BJ (cell line): ENCODE measurements around the gene MPC1. TPM values are rescaled to one million over a fixed set of nuclear protein-coding genes. Genes with fewer than 3 reads are reported as not detected.

Experiments used
- CTCF ChIA-PET: fragments of 350-600 bp; formaldehyde crosslinking; extraction: SDS; loops from one replicate; lab custom pipeline; 2021; ENCODE audit warnings: antibody characterized with exemption, inconsistent platforms; lab: Yijun Ruan, JAX
- POLR2A ChIA-PET: fragments of 300-600 bp; sonication (Branson Sonifier 250); formaldehyde crosslinking; extraction: SDS; loops from one replicate; lab custom pipeline; 2021; ENCODE audit warnings: antibody characterized with exemption; lab: Charles Lee
- DNase-seq: peaks from one replicate; pipeline ENCODE4 v3.0.0-alpha.2; 2011; ENCODE audit warnings: low read depth
- H3K27me3 ChIP-seq: 2 replicates; pipeline ENCODE4 v1.6.0; 2011; ENCODE audit warnings: low read length; ENCODE audit not compliant: control insufficient read depth, insufficient read depth
- H3K36me3 ChIP-seq: 2 replicates; pipeline ENCODE4 v1.5.1; 2011; ENCODE audit warnings: low read length; ENCODE audit not compliant: control insufficient read depth, insufficient read depth
- H3K4me3 ChIP-seq: 2 replicates; pipeline ENCODE4 v1.5.1; 2011; ENCODE audit warnings: low read depth, mild to moderate bottlenecking, control low read depth, low read length
- polyA plus RNA-seq: library from polyadenylated mRNA; depleted of rRNA; stranded (reverse); fragments of >200 nt; gene quantifications from 2 replicates; pipeline ENCODE4 v1.2.3, GENCODE V29; 2011
- TF ChIP-seq, protein P1 (sequence below): IDR thresholded peaks from 2 replicates; pipeline ENCODE4 v1.5.1; 2011; ENCODE audit warnings: low read depth, mild to moderate bottlenecking, control low read depth, inconsistent platforms, low read length, moderate library complexity; ENCODE audit not compliant: insufficient read depth

The MPC1 gene
- polyA plus RNA-seq, 1 experiment, result 19.2 TPM

DNA sequence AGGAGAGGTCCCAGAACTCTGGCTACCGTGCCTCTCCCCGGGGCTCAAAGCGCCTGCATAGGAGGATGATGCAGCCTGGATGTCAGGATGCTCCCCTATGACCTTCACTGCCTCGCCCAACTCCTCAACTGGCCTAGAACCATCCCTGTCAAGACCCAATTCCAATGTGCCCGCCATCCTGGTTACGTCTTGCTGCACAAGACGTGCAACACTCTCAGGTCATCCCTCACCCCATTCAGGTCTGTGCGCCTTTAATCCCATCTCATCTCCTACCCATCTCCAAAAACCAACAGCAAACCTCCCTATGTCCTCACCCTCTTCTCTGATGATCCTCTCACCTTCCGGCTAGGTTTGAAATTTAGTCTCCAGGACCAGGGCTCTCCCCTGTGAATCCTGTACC lies 43.9 kb downstream of the MPC1 start:
- Histone ChIP-seq H3K4me3 (no peak overlapping the region), H3K27me3 (no peaks in the 10 kb centered on the region), H3K36me3 (peaks cover 8% of the 10 kb centered on the region)
- POLR2A ChIA-PET, result no interaction called here
- no peak for DNase-seq
- TF ChIP-seq, protein P1, sequence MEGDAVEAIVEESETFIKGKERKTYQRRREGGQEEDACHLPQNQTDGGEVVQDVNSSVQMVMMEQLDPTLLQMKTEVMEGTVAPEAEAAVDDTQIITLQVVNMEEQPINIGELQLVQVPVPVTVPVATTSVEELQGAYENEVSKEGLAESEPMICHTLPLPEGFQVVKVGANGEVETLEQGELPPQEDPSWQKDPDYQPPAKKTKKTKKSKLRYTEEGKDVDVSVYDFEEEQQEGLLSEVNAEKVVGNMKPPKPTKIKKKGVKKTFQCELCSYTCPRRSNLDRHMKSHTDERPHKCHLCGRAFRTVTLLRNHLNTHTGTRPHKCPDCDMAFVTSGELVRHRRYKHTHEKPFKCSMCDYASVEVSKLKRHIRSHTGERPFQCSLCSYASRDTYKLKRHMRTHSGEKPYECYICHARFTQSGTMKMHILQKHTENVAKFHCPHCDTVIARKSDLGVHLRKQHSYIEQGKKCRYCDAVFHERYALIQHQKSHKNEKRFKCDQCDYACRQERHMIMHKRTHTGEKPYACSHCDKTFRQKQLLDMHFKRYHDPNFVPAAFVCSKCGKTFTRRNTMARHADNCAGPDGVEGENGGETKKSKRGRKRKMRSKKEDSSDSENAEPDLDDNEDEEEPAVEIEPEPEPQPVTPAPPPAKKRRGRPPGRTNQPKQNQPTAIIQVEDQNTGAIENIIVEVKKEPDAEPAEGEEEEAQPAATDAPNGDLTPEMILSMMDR, result no peak
- CTCF ChIA-PET, result no interaction called here

DNA sequence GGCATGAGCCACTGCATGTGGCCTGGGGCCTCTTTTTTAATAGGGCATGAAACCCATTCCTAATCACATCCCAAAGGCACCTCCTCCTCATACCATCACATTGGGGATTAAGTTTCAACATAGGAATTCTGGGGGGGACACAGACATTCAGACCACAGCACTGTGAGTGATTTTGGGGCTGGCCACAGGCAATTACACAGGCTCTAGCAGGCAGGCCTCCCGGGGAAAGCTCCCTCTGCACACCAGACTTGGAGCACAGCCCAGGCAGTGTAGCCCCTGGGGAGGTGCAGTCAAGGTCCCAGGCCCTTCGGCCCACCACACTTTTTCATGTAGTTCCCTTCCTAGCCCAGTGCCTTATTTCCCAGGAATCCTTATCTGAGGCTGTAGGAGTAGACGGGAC lies 45.9 kb downstream of the MPC1 start:
- no peaks in the 10 kb centered on the region for H3K27me3 ChIP-seq
- ChIA-PET CTCF (interaction anchor here (0.8 to 1.7 kb wide), 2 partner anchors 10 to 24 kb away, joined by 3 read pairs; no protein-coding TSS in a partner anchor), POLR2A (no interaction called here)
- TF ChIP-seq, protein P1, result no peak
- peaks cover 8% of the 10 kb centered on the region for H3K36me3 ChIP-seq
- DNase-seq, result no peak
- no peak overlapping the region for H3K4me3 ChIP-seq

DNA sequence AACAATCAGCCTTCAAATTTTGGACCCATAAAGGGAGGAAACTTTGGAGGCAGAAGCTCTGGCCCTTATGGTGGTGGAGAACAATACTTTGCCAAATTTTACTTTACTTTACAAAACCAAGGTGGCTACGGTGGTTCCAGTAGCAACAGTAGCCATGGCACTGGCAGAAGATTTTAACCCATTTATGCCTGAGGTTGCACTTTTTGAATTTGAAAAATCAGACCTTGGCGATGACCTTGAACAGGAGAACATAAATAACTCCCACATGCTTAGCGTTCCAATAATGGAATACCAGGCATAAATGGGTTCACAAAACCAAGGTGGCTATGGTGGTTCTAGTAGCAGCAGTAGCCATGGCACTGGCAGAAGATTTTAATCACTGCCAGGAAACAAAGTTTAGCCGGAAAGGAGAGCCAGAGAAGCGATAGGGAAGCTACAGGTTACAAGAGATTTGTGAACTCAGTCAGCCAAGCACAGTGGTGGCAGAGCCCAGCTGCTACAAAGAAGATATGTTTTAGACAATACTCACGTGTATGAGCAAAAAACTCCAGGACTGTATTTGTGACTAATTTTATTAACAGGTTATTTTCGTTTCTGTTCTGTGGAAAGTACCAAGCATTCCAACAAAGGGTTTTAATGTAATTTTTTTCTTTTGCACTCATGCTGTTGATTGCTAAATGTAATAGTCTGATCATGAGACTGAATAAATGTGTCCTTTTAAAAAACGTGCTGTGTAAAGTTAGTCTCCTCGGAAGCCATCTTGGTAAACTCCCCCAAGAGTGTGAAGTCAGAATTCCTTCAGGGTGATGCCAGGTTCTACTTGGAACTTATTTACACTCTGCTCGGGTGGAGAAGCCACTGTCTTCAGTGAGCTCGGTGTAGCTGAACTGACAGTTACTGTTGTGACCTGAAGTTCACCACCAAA lies 47.1 kb downstream of the MPC1 start:
- Histone ChIP-seq H3K27me3 (no peaks in the 10 kb centered on the region), H3K4me3 (no peak overlapping the region), H3K36me3 (peaks cover 8% of the 10 kb centered on the region)
- no peak for DNase-seq
- ChIA-PET POLR2A (no interaction called here), CTCF (interaction anchor here (1.7 kb wide), 1 partner anchor 23 kb away, joined by 3 read pairs; no protein-coding TSS in a partner anchor)
- TF ChIP-seq, protein P1, result no peak

DNA sequence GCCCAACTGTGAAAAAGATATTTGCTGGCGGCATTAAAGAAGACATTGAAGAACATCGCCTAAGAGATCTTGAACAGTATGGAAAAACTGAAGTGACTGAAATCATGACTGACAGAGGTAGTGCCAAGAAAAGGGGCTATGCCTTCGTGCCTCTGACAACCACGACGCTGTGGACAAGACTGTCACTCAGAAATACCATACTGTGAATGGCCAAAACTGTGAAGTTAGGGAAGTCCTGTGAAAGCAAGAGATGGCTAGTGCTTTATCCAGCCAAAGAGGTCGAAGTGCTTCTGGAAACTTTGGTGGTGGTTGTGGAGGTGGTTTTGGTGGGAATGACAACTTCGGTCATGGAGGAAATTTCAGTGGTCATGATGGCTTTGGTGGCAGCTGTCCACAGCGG lies 47.9 kb downstream of the MPC1 start:
- Histone ChIP-seq H3K4me3 (no peak overlapping the region), H3K27me3 (no peaks in the 10 kb centered on the region), H3K36me3 (peaks cover 8% of the 10 kb centered on the region)
- TF ChIP-seq, protein P1, result no peak
- ChIA-PET POLR2A (no interaction called here), CTCF (interaction anchor here (1.5 to 1.7 kb wide), 2 partner anchors 22 to 47 kb away, joined by 3 to 6 read pairs; no protein-coding TSS in a partner anchor)
- DNase-seq, result no peak
